ENCODE results near the gene ZNF782. TPM values are rescaled to one million over a fixed set of nuclear protein-coding genes. Genes with fewer than 3 reads are reported as not detected.

ZNF782 gene
- total and polyA plus RNA-seq, 2 of the 8 experiments (the other 6 are each of a cell fraction or from before 2014, with no cell fraction given): 1.4 to 7.4 TPM

DNA sequence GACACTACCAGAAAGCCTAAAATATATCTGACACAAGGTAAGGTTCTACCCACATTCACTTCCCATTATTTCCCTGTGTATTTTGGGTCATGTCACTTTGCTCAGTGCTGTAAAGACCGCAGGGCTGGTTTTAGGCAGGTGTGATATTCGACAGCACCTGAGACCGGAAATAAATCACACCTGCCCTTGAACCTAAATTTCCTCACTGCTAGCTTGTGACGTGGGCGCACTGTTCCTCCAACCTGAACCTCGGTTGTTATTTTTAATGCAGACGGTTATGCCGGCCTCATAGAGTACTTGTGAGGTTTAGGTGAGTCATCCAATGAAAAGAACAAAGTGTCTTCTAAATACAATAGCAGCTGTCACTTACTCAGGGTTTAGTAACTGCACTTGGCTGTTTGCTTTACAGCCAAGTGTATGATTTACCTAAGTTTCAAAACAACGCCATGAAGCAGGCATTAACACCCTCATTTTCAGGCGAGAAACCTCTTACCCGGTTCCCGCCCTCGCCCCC is 20.7 kb upstream of the ZNF782 start (continued):
- TF ChIP-seq RFX5 (IDR thresholded peaks at IDR 0.05; ENCODE audit: borderline replicate concordance, low read depth, low read length) (no peak), SIX5 (IDR thresholded peaks at IDR 0.05; ENCODE audit: low read depth, low read length) (no peak), RBBP5 (IDR thresholded peaks at IDR 0.05; ENCODE audit: borderline replicate concordance, low read depth, low read length) (no peak)
